ENCODE results near the gene HARBI1. TPM values are rescaled to one million over a fixed set of nuclear protein-coding genes. Genes with fewer than 3 reads are reported as not detected.

HARBI1 gene
- polyA plus RNA-seq, 1 donor from 2014 or later: 9.5 TPM

Other genes starting within 250 kb of the HARBI1 start
- 90.3 and 120 TPM in 2 replicates for gene MDK, start 235.6 kb downstream of the HARBI1 start, polyA plus RNA-seq
- gene CHRM4, start 225.5 kb downstream of the HARBI1 start, polyA plus RNA-seq: 8.2 and 11.6 TPM in 2 replicates
- 34.5 and 37.6 TPM in 2 replicates for gene AMBRA1, start 23.2 kb downstream of the HARBI1 start, polyA plus RNA-seq
- gene ATG13, start 326 bp upstream of the HARBI1 start, polyA plus RNA-seq: 21.1 and 28.5 TPM in 2 replicates
- 8.9 and 9.3 TPM in 2 replicates for gene ARHGAP1, start 83.4 kb upstream of the HARBI1 start, polyA plus RNA-seq
- gene ZNF408, start 83.8 kb upstream of the HARBI1 start, polyA plus RNA-seq: 9.1 and 15.5 TPM in 2 replicates
- gene F2, start 102.0 kb upstream of the HARBI1 start, polyA plus RNA-seq: 0.40 and 0.94 TPM in 2 replicates
- 82.4 and 90.3 TPM in 2 replicates for gene CKAP5, start 229.1 kb upstream of the HARBI1 start, polyA plus RNA-seq